ENCODE results near the gene SLC6A19. TPM values are rescaled to one million over a fixed set of nuclear protein-coding genes. Genes with fewer than 3 reads are reported as not detected.

Gene SLC6A19
- total and polyA plus RNA-seq, 9 of the 15 experiments (the other 6 are each of a cell fraction or from before 2014, with no cell fraction given): 0.03 to 1.6 (median 0.59) TPM

DNA sequence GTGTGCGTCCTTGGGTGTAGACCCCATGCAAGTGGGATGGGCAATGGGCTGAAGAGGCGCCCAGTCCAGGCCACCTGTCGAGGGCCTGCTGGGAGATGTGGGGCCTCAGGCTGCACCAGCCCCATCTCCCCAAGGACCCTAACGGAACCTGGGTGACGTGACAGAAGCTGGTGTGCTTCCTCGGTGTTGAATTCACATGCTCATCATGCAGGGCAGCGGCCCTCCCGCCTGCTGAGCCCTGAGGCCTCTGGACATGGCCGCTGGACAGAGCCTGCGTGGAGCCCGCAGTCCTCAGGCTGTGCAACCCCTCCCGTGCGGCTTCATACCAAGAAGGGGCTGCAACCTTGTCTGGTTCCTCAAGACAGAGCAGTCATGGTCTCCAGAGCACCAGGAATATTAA lies 66.7 kb downstream of the SLC6A19 start:
- Histone ChIP-seq H4K20me1 (replicated peaks; ENCODE audit: control insufficient read depth, insufficient read depth, low read length) (peaks cover 5% of the 10 kb centered on the region; the same call in 1 of the 2 replicates), H3K36me3 (ENCODE audit: control insufficient read depth, insufficient read depth, low read length) (no peaks in the 10 kb centered on the region), H3K9me3 (replicated peaks; ENCODE audit: control insufficient read depth, insufficient read depth, low read depth, low read length) (no peaks in the 10 kb centered on the region), H3K27me3 (ENCODE audit: control insufficient read depth in 2 of 2, insufficient read depth in 2 of 2, low read length in 2 of 2) (peaks cover 11 to 69% of the 10 kb centered on the region in 2 experiments; a peak in 4 of 5 replicates), H3K4me2 (ENCODE audit: insufficient read depth, low read length) (no peak overlapping the region), H3K9me1 (ENCODE audit: control insufficient read depth, insufficient read depth, low read length) (no peaks in the 10 kb centered on the region), H3K27ac (ENCODE audit: extremely low read depth, low read depth, low read length) (no peak overlapping the region), H3K79me2 (ENCODE audit: control insufficient read depth, insufficient read depth, low read length) (no peaks in the 10 kb centered on the region), H3K4me1 (replicated peaks in 1 of 2; ENCODE audit: control insufficient read depth in 2 of 2, insufficient read depth in 2 of 2, low read length in 2 of 2) (peaks cover 0 to 20% of the 10 kb centered on the region in 2 experiments; a peak in 1 of 5 replicates), H3K9ac (ENCODE audit: insufficient read depth in 1 of 2, low read depth in 2 of 2, low read length in 2 of 2) (no peak overlapping the region), H2AFZ (ENCODE audit: low read depth, low read length) (no peak overlapping the region), H3K4me3 (no peak overlapping the region)
- WGBS (ENCODE audit: insufficient coverage, low coverage, missing lambda C conversion rate): 21% methylated on average over 13 of the region's 13 CpGs
- no peak for ATAC-seq
- no TSS peak for BruUV-seq (replicated peaks)
- TF ChIP-seq ZKSCAN3 (CRISPR knock-in tag; IDR thresholded peaks at IDR 0.05) (no peak), POLR3A (IDR thresholded peaks at IDR 0.05; ENCODE audit: borderline replicate concordance, extremely low read depth, insufficient read depth, insufficient read length) (no peak), HDAC2 (IDR thresholded peaks at IDR 0.05) (no peak)
- CTCF ChIA-PET (ENCODE audit: low intra/inter-chr PET ratio): no interaction called here
- FAIRE-seq: no peak
- intact Hi-C loops (cut with micrococcal nuclease): no loop called here
- POLR2A ChIA-PET: interaction anchor here (0.8 kb wide), 1 partner anchor 18 kb away, joined by 3 read pairs; no protein-coding TSS in a partner anchor
- DNase-seq (ENCODE audit: extremely low read depth in 1 of 4, low spot score in 3 of 4): no peak
- in situ Hi-C loops (cut with MboI): no loop called here

DNA sequence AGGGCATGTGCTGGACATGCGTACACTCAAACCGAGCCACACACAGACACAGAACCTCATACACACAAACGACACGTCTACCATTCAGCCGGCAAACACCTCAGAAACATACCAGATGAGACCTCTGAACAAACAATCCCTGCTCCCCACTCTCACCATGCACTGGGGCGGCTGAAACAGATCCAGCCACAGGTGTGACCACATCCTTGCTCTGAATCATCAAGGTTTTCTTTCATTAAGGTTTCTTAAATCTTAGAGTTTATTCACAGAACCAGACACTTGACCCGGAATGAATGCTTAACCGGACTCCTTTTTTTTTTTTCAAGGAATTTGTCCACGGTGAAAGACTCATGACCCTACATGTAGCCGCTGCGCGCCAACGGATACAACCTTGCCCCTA lies 67.3 kb downstream of the SLC6A19 start:
- ATAC-seq: no peak

More for the DNA sequence above, 67.3 kb downstream of the SLC6A19 start:
- Histone ChIP-seq H3K9me1 (ENCODE audit: control insufficient read depth, insufficient read depth, low read length) (no peaks in the 10 kb centered on the region), H3K27ac (ENCODE audit: extremely low read depth, low read depth, low read length) (no peak overlapping the region), H3K27me3 (ENCODE audit: control insufficient read depth in 2 of 2, insufficient read depth in 2 of 2, low read length in 2 of 2) (peaks cover 11 to 65% of the 10 kb centered on the region in 2 experiments; a peak in 4 of 5 replicates), H4K20me1 (replicated peaks; ENCODE audit: control insufficient read depth, insufficient read depth, low read length) (peaks cover 5% of the 10 kb centered on the region; the same call in 1 of the 2 replicates), H3K4me3 (no peak overlapping the region), H3K36me3 (ENCODE audit: control insufficient read depth, insufficient read depth, low read length) (no peaks in the 10 kb centered on the region), H3K9ac (ENCODE audit: insufficient read depth in 1 of 2, low read depth in 2 of 2, low read length in 2 of 2) (no peak overlapping the region), H3K9me3 (replicated peaks; ENCODE audit: control insufficient read depth, insufficient read depth, low read depth, low read length) (no peaks in the 10 kb centered on the region), H3K4me2 (ENCODE audit: insufficient read depth, low read length) (no peak overlapping the region), H3K79me2 (ENCODE audit: control insufficient read depth, insufficient read depth, low read length) (no peaks in the 10 kb centered on the region), H3K4me1 (replicated peaks in 1 of 2; ENCODE audit: control insufficient read depth in 2 of 2, insufficient read depth in 2 of 2, low read length in 2 of 2) (peaks cover 0 to 20% of the 10 kb centered on the region in 2 experiments; a peak in 1 of 5 replicates), H2AFZ (ENCODE audit: low read depth, low read length) (no peak overlapping the region)
- intact Hi-C loops (cut with micrococcal nuclease) (no loop called here), in situ Hi-C loops (cut with MboI) (no loop called here)
- POLR2A ChIA-PET: interaction anchor here (0.8 kb wide), 1 partner anchor 18 kb away, joined by 3 read pairs; no protein-coding TSS in a partner anchor
- CTCF ChIA-PET (ENCODE audit: low intra/inter-chr PET ratio): no interaction called here
- FAIRE-seq: no peak
- TF ChIP-seq RAD21 (CRISPR knock-in tag; conservative IDR thresholded peaks at IDR 0.05 in 1 of 2, IDR thresholded peaks at IDR 0.05 in 1 of 2) (no peak), MED1 (CRISPR knock-in tag; IDR thresholded peaks at IDR 0.05; ENCODE audit: borderline replicate concordance) (no peak), ZNF324 (CRISPR knock-in tag; IDR thresholded peaks at IDR 0.05) (no peak)
- BruUV-seq (replicated peaks): no TSS peak
- 42% methylated on average over 13 of the region's 13 CpGs for WGBS (ENCODE audit: insufficient coverage, low coverage, missing lambda C conversion rate)
- DNase-seq (ENCODE audit: extremely low read depth in 1 of 4, low spot score in 3 of 4): no peak

Data from K562 (cell line).